Neuronal stem cell (in vitro differentiated cells): ENCODE measurements around the gene TMEM129.

ENCODE experiments used
- DNase-seq: peaks from one replicate; pipeline ENCODE4 v3.0.0-alpha.2; 2013; ENCODE audit warnings: low spot score
- H2AFZ ChIP-seq: one replicate; pipeline ENCODE4 v1.6.1; 2013; ENCODE audit warnings: mild to moderate bottlenecking, low read length, inconsistent platforms
- H2AK5ac ChIP-seq: 2 replicates; pipeline ENCODE4 v1.6.1; 2013; ENCODE audit warnings: low read depth, mild to moderate bottlenecking, inconsistent platforms, low read length, moderate library complexity, mixed read lengths
- H2BK120ac ChIP-seq: 2 replicates; pipeline ENCODE4 v1.6.1; 2013; ENCODE audit warnings: low read depth, mild to moderate bottlenecking, inconsistent platforms, low read length, moderate library complexity, mixed read lengths
- H2BK12ac ChIP-seq: one replicate; pipeline ENCODE4 v1.6.1; 2013; ENCODE audit warnings: low read length, inconsistent platforms
- H2BK15ac ChIP-seq: 2 replicates; pipeline ENCODE4 v1.6.1; 2013; ENCODE audit warnings: mild to moderate bottlenecking, low read length, inconsistent platforms, mixed read lengths
- H2BK5ac ChIP-seq: one replicate; pipeline ENCODE4 v1.6.1; 2013; ENCODE audit warnings: inconsistent platforms, mild to moderate bottlenecking, low read length, moderate library complexity
- H3K14ac ChIP-seq: one replicate; pipeline ENCODE4 v1.6.1; 2013; ENCODE audit warnings: low read length, inconsistent platforms
- H3K18ac ChIP-seq: 2 replicates; pipeline ENCODE4 v1.6.1; 2013; ENCODE audit warnings: low read length, inconsistent platforms
- H3K23ac ChIP-seq: 2 replicates; pipeline ENCODE4 v1.6.1; 2013; ENCODE audit warnings: low read depth, mild to moderate bottlenecking, mixed read lengths, low read length, inconsistent platforms; ENCODE audit not compliant: poor library complexity
- H3K27ac ChIP-seq: replicated peaks from 3 replicates; pipeline ENCODE4 v1.5.1; 2013; ENCODE audit warnings: low read length, inconsistent platforms
- H3K27me3 ChIP-seq, 3 experiments: 2 replicates each; pipeline ENCODE4 v1.6.1; 2013; ENCODE audit warnings: low read length in 3 of 3, mild to moderate bottlenecking in 2 of 3, inconsistent platforms in 1 of 3, low read depth in 1 of 3, mixed read lengths in 1 of 3, moderate library complexity in 1 of 3; ENCODE audit not compliant: control insufficient read depth in 3 of 3, insufficient read depth in 3 of 3
- H3K36me3 ChIP-seq, 2 donors: replicated peaks in 1 of 2; 2 replicates each; pipeline ENCODE4 v1.6.1; 2013; ENCODE audit warnings: low read length in 2 of 2; ENCODE audit not compliant: control insufficient read depth in 2 of 2, insufficient read depth in 2 of 2
- H3K4ac ChIP-seq: 2 replicates; pipeline ENCODE4 v1.6.1; 2013; ENCODE audit warnings: inconsistent platforms, mild to moderate bottlenecking, low read length, moderate library complexity
- H3K4me1 ChIP-seq, 2 donors: 1 replicate in 1 of 2; 2 replicates in 1 of 2; pipeline ENCODE4 v1.6.1; 2013; ENCODE audit warnings: low read length in 2 of 2, low read depth in 1 of 2; ENCODE audit not compliant: control insufficient read depth in 2 of 2, insufficient read depth in 1 of 2
- H3K4me2 ChIP-seq: one replicate; pipeline ENCODE4 v1.6.1; 2013; ENCODE audit warnings: mild to moderate bottlenecking, low read length, inconsistent platforms; ENCODE audit not compliant: insufficient read depth, poor library complexity, severe bottlenecking
- H3K4me3 ChIP-seq, 2 donors: 2 replicates each; pipeline ENCODE4 v1.5.1; 2013; ENCODE audit warnings: low read length in 2 of 2, mild to moderate bottlenecking in 2 of 2, inconsistent platforms in 1 of 2, moderate library complexity in 1 of 2
- H3K79me1 ChIP-seq: one replicate; pipeline ENCODE4 v1.6.1; 2013; ENCODE audit warnings: low read depth, mild to moderate bottlenecking, inconsistent platforms, low read length, moderate library complexity
- H3K9ac ChIP-seq: one replicate; pipeline ENCODE4 v1.6.1; 2013; ENCODE audit warnings: mild to moderate bottlenecking, low read depth, low read length, inconsistent platforms; ENCODE audit not compliant: poor library complexity
- H3K9me3 ChIP-seq, 2 donors: replicated peaks in 1 of 2; 2 replicates each; pipeline versions ENCODE3 to v1.6.1; 2013; ENCODE audit warnings: low read length in 2 of 2, mild to moderate bottlenecking in 2 of 2, inconsistent platforms in 1 of 2, low read depth in 1 of 2, mixed read lengths in 1 of 2, moderate library complexity in 1 of 2; ENCODE audit not compliant: control insufficient read depth in 2 of 2, insufficient read depth in 1 of 2
- H4K8ac ChIP-seq: one replicate; pipeline ENCODE4 v1.6.1; 2013; ENCODE audit warnings: low read depth, mild to moderate bottlenecking, inconsistent platforms, low read length, moderate library complexity
- H4K91ac ChIP-seq: one replicate; pipeline ENCODE4 v1.6.1; 2013; ENCODE audit warnings: low read length, low read depth, mild to moderate bottlenecking, inconsistent platforms; ENCODE audit not compliant: poor library complexity
- WGBS, 2 donors: extraction: QIAGEN DNeasy Blood & Tissue Kit; methylation state at CpG; one replicate each; pipeline ENCODE4 v1.1.7; 2013; ENCODE audit warnings: missing lambda C conversion rate in 2 of 2, mixed read lengths in 1 of 2; ENCODE audit not compliant: insufficient read length in 2 of 2, insufficient replicate concordance in 1 of 2; ENCODE audit errors: extremely low coverage in 2 of 2; 5-methylcytosine and 5-hydroxymethylcytosine counted together

Gene TMEM129

GRCh38 chr4:1760521-1761071 is 39.5 kb upstream of the TMEM129 start:
- H3K14ac ChIP-seq: peak overlapping the region; percentile 25
- no peak overlapping the region for H3K4me3 ChIP-seq
- H3K23ac ChIP-seq: no peak overlapping the region
- H2AFZ ChIP-seq: peak overlapping the region; percentile 73
- H3K27ac ChIP-seq: no peak overlapping the region
- no peaks in the 10 kb centered on the region for H3K36me3 ChIP-seq
- H2BK15ac ChIP-seq: peak overlapping the region; percentile 67
- H3K79me1 ChIP-seq: peaks cover 2% of the 10 kb centered on the region
- H2BK12ac ChIP-seq: peak overlapping the region; percentile 7
- no CpG with 5 or more reads among the region's 25 CpGs for WGBS, 2 donors
- no peak overlapping the region for H2BK120ac ChIP-seq
- H3K27me3 ChIP-seq: peaks cover 0 to 31% (median 23%) of the 10 kb centered on the region in 3 experiments
- no peak overlapping the region for H3K4ac ChIP-seq
- no peak overlapping the region for H4K8ac ChIP-seq
- H2AK5ac ChIP-seq: peak overlapping the region; percentile 86
- H2BK5ac ChIP-seq: no peak overlapping the region
- H3K9me3 ChIP-seq: no peaks in the 10 kb centered on the region
- H3K4me2 ChIP-seq: no peak overlapping the region
- no peak overlapping the region for H3K9ac ChIP-seq
- no peak for DNase-seq
- H3K4me1 ChIP-seq: peaks cover 20 to 47% of the 10 kb centered on the region in 2 donors
- H4K91ac ChIP-seq: no peak overlapping the region
- H3K18ac ChIP-seq: peak overlapping the region; percentile 97

DNA sequence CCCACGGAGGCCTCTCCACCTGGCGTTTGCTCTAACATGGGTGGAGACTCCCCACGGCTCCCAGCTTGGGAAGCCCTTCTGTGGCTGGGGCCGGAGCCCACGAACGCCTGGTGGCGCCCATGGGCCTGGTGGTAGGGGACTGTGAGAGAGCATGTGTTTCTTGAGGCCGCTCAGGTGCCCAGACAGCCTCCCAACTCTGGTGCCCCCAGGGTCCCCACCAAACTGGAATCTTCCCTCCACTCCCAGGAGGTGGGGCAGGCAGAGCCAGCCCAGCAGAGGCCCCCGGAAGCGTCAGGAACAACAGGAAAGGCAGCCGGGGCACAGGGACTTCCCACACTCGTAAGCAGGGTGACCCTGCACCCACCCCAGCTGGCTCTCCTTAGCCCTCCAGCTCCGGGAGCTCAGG is 38.7 kb upstream of the TMEM129 start:
- peak overlapping the region; percentile 95 for H3K4ac ChIP-seq
- H3K23ac ChIP-seq: peak overlapping the region; percentile 73

GRCh38 chr4:1759170-1759817 is 38.2 kb upstream of the TMEM129 start:
- no peak overlapping the region for H3K4me2 ChIP-seq
- H4K8ac ChIP-seq: no peak overlapping the region
- peak overlapping the region; percentile 97 for H2BK12ac ChIP-seq
- peak overlapping the region; percentile 93 for H2BK5ac ChIP-seq
- H3K79me1 ChIP-seq: peaks cover 2% of the 10 kb centered on the region
- WGBS, 2 donors: no CpG with 5 or more reads among the region's 19 CpGs
- H3K4ac ChIP-seq: no peak overlapping the region
- no peaks in the 10 kb centered on the region for H3K36me3 ChIP-seq
- no peak overlapping the region for H3K27ac ChIP-seq
- H2AFZ ChIP-seq: peak overlapping the region; percentile 29
- no peak for DNase-seq
- H3K4me3 ChIP-seq: no peak overlapping the region
- H3K4me1 ChIP-seq: peaks cover 18 to 44% of the 10 kb centered on the region in 2 donors
- H2AK5ac ChIP-seq: peak overlapping the region; percentile 91
- no peak overlapping the region for H3K23ac ChIP-seq
- peak overlapping the region; percentile 97 for H2BK15ac ChIP-seq
- no peaks in the 10 kb centered on the region for H3K9me3 ChIP-seq
- no peak overlapping the region for H4K91ac ChIP-seq
- peak overlapping the region; percentile 97 for H3K14ac ChIP-seq
- H3K27me3 ChIP-seq: peaks cover 0 to 25% (median 13%) of the 10 kb centered on the region in 3 experiments
- no peak overlapping the region for H2BK120ac ChIP-seq
- no peak overlapping the region for H3K9ac ChIP-seq
- H3K18ac ChIP-seq: peak overlapping the region; percentile 97

More for the DNA sequence above, 38.7 kb upstream of the TMEM129 start:
- no peak overlapping the region for H3K9ac ChIP-seq
- H2BK12ac ChIP-seq: peak overlapping the region; percentile 97
- peak overlapping the region; percentile 93 for H2BK5ac ChIP-seq
- H3K4me3 ChIP-seq: no peak overlapping the region
- H3K36me3 ChIP-seq: no peaks in the 10 kb centered on the region
- no peak for DNase-seq
- no CpG with 5 or more reads among the region's 13 CpGs for WGBS, 2 donors
- H3K27ac ChIP-seq: no peak overlapping the region
- H3K4me1 ChIP-seq: peaks cover 17 to 44% of the 10 kb centered on the region in 2 donors
- H2BK15ac ChIP-seq: peak overlapping the region; percentile 97
- H4K91ac ChIP-seq: no peak overlapping the region
- H3K18ac ChIP-seq: peak overlapping the region; percentile 97
- H3K4me2 ChIP-seq: peak overlapping the region; percentile 18
- H2AK5ac ChIP-seq: peak overlapping the region; percentile 91
- peak overlapping the region; percentile 82 for H4K8ac ChIP-seq
- peak overlapping the region; percentile 97 for H3K14ac ChIP-seq
- H2AFZ ChIP-seq: peak overlapping the region; percentile 29
- H3K27me3 ChIP-seq: peaks cover 0 to 26% (median 17%) of the 10 kb centered on the region in 3 experiments
- no peaks in the 10 kb centered on the region for H3K9me3 ChIP-seq
- H2BK120ac ChIP-seq: peak overlapping the region; percentile 54
- H3K79me1 ChIP-seq: peaks cover 2% of the 10 kb centered on the region
